ENCODE data around the gene SNAI1. TPM values are rescaled to one million over a fixed set of nuclear protein-coding genes. Genes with fewer than 3 reads are reported as not detected.
"Not testable (repeated sequence)": the region's sequence is repeated elsewhere in the genome, so short reads cannot be mapped to it uniquely, and the experiment has no call there.

Gene SNAI1
- polyA plus RNA-seq, 4 donors = 1.1 to 7.8 (median 6.9) TPM; not detected in 1

- H3K27ac ChIP-seq (ENCODE audit: low read depth in 1 of 3, low read length in 2 of 3); H3K4me3 ChIP-seq (ENCODE audit: low read depth in 1 of 3, low read length in 3 of 3); H3K36me3 ChIP-seq (ENCODE audit: control insufficient read depth in 3 of 3, insufficient read depth in 2 of 3, low read depth in 1 of 3, low read length in 3 of 3); H3K27me3 ChIP-seq (ENCODE audit: control insufficient read depth in 3 of 3, insufficient read depth in 3 of 3, low read length in 3 of 3); DNase-seq; H3K4me1 ChIP-seq (ENCODE audit: control insufficient read depth in 3 of 3, insufficient read depth in 2 of 3, low read depth in 1 of 3, low read length in 2 of 3); FAIRE-seq; H3K9me3 ChIP-seq (ENCODE audit: control insufficient read depth in 2 of 2, insufficient read depth in 1 of 2, low read depth in 1 of 2, low read length in 1 of 2): not testable (repeated sequence)
- WGBS, 3 donors = 85 to 89% (median 87%) methylated on average over 15 of the region's 15 CpGs
Measured at GRCh38 chr20:49998478-49999188, 15.9 kb downstream of the SNAI1 start.

- no peaks in the 10 kb centered on the region for H3K27me3 ChIP-seq (ENCODE audit: control insufficient read depth in 3 of 3, insufficient read depth in 3 of 3, low read length in 3 of 3)
- no peak for DNase-seq
- no peaks in the 10 kb centered on the region for H3K9me3 ChIP-seq (ENCODE audit: control insufficient read depth in 2 of 2, insufficient read depth in 1 of 2, low read depth in 1 of 2, low read length in 1 of 2)
- H3K27ac ChIP-seq (ENCODE audit: low read depth in 1 of 3, low read length in 2 of 3) = no peak overlapping the region
- H3K4me1 ChIP-seq (ENCODE audit: control insufficient read depth in 3 of 3, insufficient read depth in 2 of 3, low read depth in 1 of 3, low read length in 2 of 3) = no peaks in the 10 kb centered on the region
- no peak overlapping the region for H3K4me3 ChIP-seq (ENCODE audit: low read depth in 1 of 3, low read length in 3 of 3)
- 66 to 75% (median 72%) methylated on average over 7 of the region's 7 CpGs for WGBS, 3 donors
- H3K36me3 ChIP-seq (ENCODE audit: control insufficient read depth in 3 of 3, insufficient read depth in 2 of 3, low read depth in 1 of 3, low read length in 3 of 3) = no peaks in the 10 kb centered on the region
- no peak for FAIRE-seq
Measured at GRCh38 chr20:49999329-49999728, 16.5 kb downstream of the SNAI1 start.

GRCh38 chr20:50000548-50001222 lies 17.9 kb downstream of the SNAI1 start:
- not testable (repeated sequence) for FAIRE-seq; H3K4me3 ChIP-seq (ENCODE audit: low read depth in 1 of 3, low read length in 3 of 3); H3K36me3 ChIP-seq (ENCODE audit: control insufficient read depth in 3 of 3, insufficient read depth in 2 of 3, low read depth in 1 of 3, low read length in 3 of 3); H3K27me3 ChIP-seq (ENCODE audit: control insufficient read depth in 3 of 3, insufficient read depth in 3 of 3, low read length in 3 of 3); H3K9me3 ChIP-seq (ENCODE audit: control insufficient read depth in 2 of 2, insufficient read depth in 1 of 2, low read depth in 1 of 2, low read length in 1 of 2); H3K4me1 ChIP-seq (ENCODE audit: control insufficient read depth in 3 of 3, insufficient read depth in 2 of 3, low read depth in 1 of 3, low read length in 2 of 3); H3K27ac ChIP-seq (ENCODE audit: low read depth in 1 of 3, low read length in 2 of 3)
- DNase-seq = peak in 1 of 2 donors; percentile 33
- 63 to 76% (median 64%) methylated on average over 14 of the region's 14 CpGs for WGBS, 3 donors

- FAIRE-seq = no peak
- Histone ChIP-seq H3K27ac (ENCODE audit: low read depth in 1 of 3, low read length in 2 of 3) (no peak overlapping the region), H3K4me1 (ENCODE audit: control insufficient read depth in 3 of 3, insufficient read depth in 2 of 3, low read depth in 1 of 3, low read length in 2 of 3) (no peaks in the 10 kb centered on the region), H3K4me3 (ENCODE audit: low read depth in 1 of 3, low read length in 3 of 3) (no peak overlapping the region), H3K9me3 (ENCODE audit: control insufficient read depth in 2 of 2, insufficient read depth in 1 of 2, low read depth in 1 of 2, low read length in 1 of 2) (no peaks in the 10 kb centered on the region), H3K27me3 (ENCODE audit: control insufficient read depth in 3 of 3, insufficient read depth in 3 of 3, low read length in 3 of 3) (no peaks in the 10 kb centered on the region), H3K36me3 (ENCODE audit: control insufficient read depth in 3 of 3, insufficient read depth in 2 of 3, low read depth in 1 of 3, low read length in 3 of 3) (no peaks in the 10 kb centered on the region)
- 78 to 87% (median 85%) methylated on average over 9 of the region's 9 CpGs for WGBS, 3 donors
- no peak for DNase-seq
Measured at GRCh38 chr20:50001784-50002311, 19.1 kb downstream of the SNAI1 start.

GRCh38 chr20:50003253-50003656 lies 20.5 kb downstream of the SNAI1 start:
- Histone ChIP-seq H3K4me3 (ENCODE audit: low read depth in 1 of 3, low read length in 3 of 3) (no peak overlapping the region), H3K36me3 (ENCODE audit: control insufficient read depth in 3 of 3, insufficient read depth in 2 of 3, low read depth in 1 of 3, low read length in 3 of 3) (no peaks in the 10 kb centered on the region), H3K4me1 (ENCODE audit: control insufficient read depth in 3 of 3, insufficient read depth in 2 of 3, low read depth in 1 of 3, low read length in 2 of 3) (no peaks in the 10 kb centered on the region), H3K27ac (ENCODE audit: low read depth in 1 of 3, low read length in 2 of 3) (no peak overlapping the region), H3K9me3 (ENCODE audit: control insufficient read depth in 2 of 2, insufficient read depth in 1 of 2, low read depth in 1 of 2, low read length in 1 of 2) (no peaks in the 10 kb centered on the region), H3K27me3 (ENCODE audit: control insufficient read depth in 3 of 3, insufficient read depth in 3 of 3, low read length in 3 of 3) (peaks cover 0 to 3% (median 0%) of the 10 kb centered on the region in 3 donors)
- DNase-seq (peak in 1 of 2 donors; percentile 67), FAIRE-seq (no peak)
- WGBS, 3 donors = 66 to 76% (median 74%) methylated on average over 4 of the region's 4 CpGs

GRCh38 chr20:50004229-50004628 lies 21.4 kb downstream of the SNAI1 start:
- Histone ChIP-seq H3K36me3 (ENCODE audit: control insufficient read depth in 3 of 3, insufficient read depth in 2 of 3, low read depth in 1 of 3, low read length in 3 of 3) (no peaks in the 10 kb centered on the region), H3K27ac (ENCODE audit: low read depth in 1 of 3, low read length in 2 of 3) (no peak overlapping the region), H3K9me3 (ENCODE audit: control insufficient read depth in 2 of 2, insufficient read depth in 1 of 2, low read depth in 1 of 2, low read length in 1 of 2) (no peaks in the 10 kb centered on the region), H3K4me1 (ENCODE audit: control insufficient read depth in 3 of 3, insufficient read depth in 2 of 3, low read depth in 1 of 3, low read length in 2 of 3) (no peaks in the 10 kb centered on the region), H3K27me3 (ENCODE audit: control insufficient read depth in 3 of 3, insufficient read depth in 3 of 3, low read length in 3 of 3) (peaks cover 0 to 4% (median 0%) of the 10 kb centered on the region in 3 donors), H3K4me3 (ENCODE audit: low read depth in 1 of 3, low read length in 3 of 3) (no peak overlapping the region)
- DNase-seq (no peak), FAIRE-seq (no peak)
- WGBS, 3 donors = 58 to 78% (median 73%) methylated on average over 4 of the region's 4 CpGs

- Histone ChIP-seq H3K9me3 (ENCODE audit: control insufficient read depth in 2 of 2, insufficient read depth in 1 of 2, low read depth in 1 of 2, low read length in 1 of 2) (no peaks in the 10 kb centered on the region), H3K27ac (ENCODE audit: low read depth in 1 of 3, low read length in 2 of 3) (no peak overlapping the region), H3K27me3 (ENCODE audit: control insufficient read depth in 3 of 3, insufficient read depth in 3 of 3, low read length in 3 of 3) (peaks cover 0 to 14% (median 3%) of the 10 kb centered on the region in 3 donors), H3K4me3 (ENCODE audit: low read depth in 1 of 3, low read length in 3 of 3) (no peak overlapping the region), H3K36me3 (ENCODE audit: control insufficient read depth in 3 of 3, insufficient read depth in 2 of 3, low read depth in 1 of 3, low read length in 3 of 3) (no peaks in the 10 kb centered on the region), H3K4me1 (ENCODE audit: control insufficient read depth in 3 of 3, insufficient read depth in 2 of 3, low read depth in 1 of 3, low read length in 2 of 3) (peaks cover 0 to 7% (median 0%) of the 10 kb centered on the region in 3 donors)
- FAIRE-seq (no peak), DNase-seq (no peak)
- WGBS, 3 donors = 74 to 87% (median 79%) methylated on average over 7 of the region's 7 CpGs
Measured at GRCh38 chr20:50005471-50005981, 22.7 kb downstream of the SNAI1 start.

GRCh38 chr20:50007369-50007768 lies 24.6 kb downstream of the SNAI1 start:
- H3K27me3 ChIP-seq (ENCODE audit: control insufficient read depth in 3 of 3, insufficient read depth in 3 of 3, low read length in 3 of 3) = peaks cover 0 to 18% (median 3%) of the 10 kb centered on the region in 3 donors
- peaks cover 0 to 12% (median 0%) of the 10 kb centered on the region in 3 donors for H3K4me1 ChIP-seq (ENCODE audit: control insufficient read depth in 3 of 3, insufficient read depth in 2 of 3, low read depth in 1 of 3, low read length in 2 of 3)
- H3K36me3 ChIP-seq (ENCODE audit: control insufficient read depth in 3 of 3, insufficient read depth in 2 of 3, low read depth in 1 of 3, low read length in 3 of 3) = no peaks in the 10 kb centered on the region
- DNase-seq = no peak
- no peaks in the 10 kb centered on the region for H3K9me3 ChIP-seq (ENCODE audit: control insufficient read depth in 2 of 2, insufficient read depth in 1 of 2, low read depth in 1 of 2, low read length in 1 of 2)
- WGBS, 3 donors = 67 to 85% (median 69%) methylated on average over 2 of the region's 2 CpGs
- no peak overlapping the region for H3K4me3 ChIP-seq (ENCODE audit: low read depth in 1 of 3, low read length in 3 of 3)
- H3K27ac ChIP-seq (ENCODE audit: low read depth in 1 of 3, low read length in 2 of 3) = no peak overlapping the region
- FAIRE-seq = no peak

All from small intestine (tissue), 7 donors.